ENCODE measurements around the gene FADS2.

Gene FADS2

GRCh38 chr11:61816736-61817455, 11.2 kb upstream of the FADS2 start, which contains the start of gene FADS1:
FADS1 (minus strand) TSS chr11:61817003; CDS start chr11:61816929, 74 bp downstream.
- Histone ChIP-seq H3K4me1 (peaks cover 28% of the 10 kb centered on the region), H3K9me3 (no peaks in the 10 kb centered on the region; the same call in 1 of the 2 replicates), H4K20me1 (peaks cover 10% of the 10 kb centered on the region; the same call in 1 of the 2 replicates), H3K9ac (peak within 1 kb of the TSS; percentile 95), H3K27ac (peak within 1 kb of the TSS; percentile 97), H3K36me3 (peaks cover 26% of the 10 kb centered on the region), H3K4me2 (peak within 1 kb of the TSS; percentile 94), H3K27me3 (no peaks in the 10 kb centered on the region), H3K4me3 (peak within 1 kb of the TSS; percentile 84)
- TF ChIP-seq Cebpa-rat (IDR thresholded peaks at IDR 0.05): peak; percentile 97

GRCh38 chr11:61817471-61818202, 10.5 kb upstream of the FADS2 start:
- H3K36me3 ChIP-seq: peaks cover 18% of the 10 kb centered on the region
- no peaks in the 10 kb centered on the region for H3K27me3 ChIP-seq
- H3K4me2 ChIP-seq: peak overlapping the region; percentile 94
- H3K9ac ChIP-seq: peak overlapping the region; percentile 95
- H3K4me1 ChIP-seq: peaks cover 28% of the 10 kb centered on the region
- no peak for TF ChIP-seq Cebpa-rat (IDR thresholded peaks at IDR 0.05)
- H3K9me3 ChIP-seq: no peaks in the 10 kb centered on the region; the same call in 1 of the 2 replicates
- H4K20me1 ChIP-seq: peaks cover 5% of the 10 kb centered on the region; the same call in 1 of the 2 replicates
- H3K27ac ChIP-seq: peak overlapping the region; percentile 97
- H3K4me3 ChIP-seq: peak overlapping the region; percentile 84

GRCh38 chr11:61820174-61820573, 7.9 kb upstream of the FADS2 start:
- Histone ChIP-seq H3K4me2 (no peak overlapping the region), H3K27me3 (no peaks in the 10 kb centered on the region), H4K20me1 (no peaks in the 10 kb centered on the region), H3K27ac (no peak overlapping the region), H3K36me3 (no peaks in the 10 kb centered on the region), H3K4me3 (no peak overlapping the region), H3K9me3 (no peaks in the 10 kb centered on the region), H3K9ac (no peak overlapping the region), H3K4me1 (peaks cover 17% of the 10 kb centered on the region)
- no peak for TF ChIP-seq Cebpa-rat (IDR thresholded peaks at IDR 0.05)

- Histone ChIP-seq H3K9ac (peak overlapping the region; percentile 97), H3K4me3 (peak overlapping the region; percentile 91), H3K9me3 (no peaks in the 10 kb centered on the region), H3K4me1 (peaks cover 45% of the 10 kb centered on the region), H4K20me1 (peaks cover 31% of the 10 kb centered on the region), H3K4me2 (peak overlapping the region; percentile 99), H3K36me3 (peaks cover 3% of the 10 kb centered on the region), H3K27ac (peak overlapping the region; percentile 99), H3K27me3 (no peaks in the 10 kb centered on the region)
- no peak for TF ChIP-seq Cebpa-rat (IDR thresholded peaks at IDR 0.05)
These were observed 1.1 kb upstream of the FADS2 start for GRCh38 chr11:61826930-61827570.

- Histone ChIP-seq H3K4me2 (peak overlapping the region; percentile 99), H3K9me3 (no peaks in the 10 kb centered on the region), H4K20me1 (peaks cover 42% of the 10 kb centered on the region), H3K27ac (peak overlapping the region; percentile 99), H3K4me1 (peaks cover 57% of the 10 kb centered on the region), H3K36me3 (peaks cover 11% of the 10 kb centered on the region), H3K4me3 (peak overlapping the region; percentile 91), H3K9ac (peak overlapping the region; percentile 97), H3K27me3 (no peaks in the 10 kb centered on the region)
- no peak for TF ChIP-seq Cebpa-rat (IDR thresholded peaks at IDR 0.05)
These were observed 204 bp downstream of the FADS2 start for GRCh38 chr11:61828379-61828628.

GRCh38 chr11:61828629-61829407, 718 bp downstream of the FADS2 start:
- peaks cover 42% of the 10 kb centered on the region for H4K20me1 ChIP-seq
- TF ChIP-seq Cebpa-rat (IDR thresholded peaks at IDR 0.05): no peak
- H3K27ac ChIP-seq: peak overlapping the region; percentile 99
- peaks cover 62% of the 10 kb centered on the region for H3K4me1 ChIP-seq
- peak overlapping the region; percentile 97 for H3K9ac ChIP-seq
- H3K4me2 ChIP-seq: peak overlapping the region; percentile 99
- H3K36me3 ChIP-seq: peaks cover 11% of the 10 kb centered on the region
- no peaks in the 10 kb centered on the region for H3K9me3 ChIP-seq
- no peaks in the 10 kb centered on the region for H3K27me3 ChIP-seq
- H3K4me3 ChIP-seq: peak overlapping the region; percentile 91

- peaks cover 42% of the 10 kb centered on the region for H4K20me1 ChIP-seq
- H3K27me3 ChIP-seq: no peaks in the 10 kb centered on the region
- peaks cover 69% of the 10 kb centered on the region for H3K4me1 ChIP-seq
- no peak for TF ChIP-seq Cebpa-rat (IDR thresholded peaks at IDR 0.05)
- peak overlapping the region; percentile 99 for H3K4me2 ChIP-seq
- H3K36me3 ChIP-seq: peaks cover 11% of the 10 kb centered on the region
- H3K9ac ChIP-seq: peak overlapping the region; percentile 97
- H3K4me3 ChIP-seq: peak overlapping the region; percentile 91
- no peaks in the 10 kb centered on the region for H3K9me3 ChIP-seq
- H3K27ac ChIP-seq: peak overlapping the region; percentile 99
These were observed 1.7 kb downstream of the FADS2 start for GRCh38 chr11:61829806-61830205.

- H3K27me3 ChIP-seq: no peaks in the 10 kb centered on the region
- H3K9ac ChIP-seq: peak overlapping the region; percentile 97
- H3K4me3 ChIP-seq: peak overlapping the region; percentile 91
- no peaks in the 10 kb centered on the region for H3K9me3 ChIP-seq
- H3K27ac ChIP-seq: peak overlapping the region; percentile 99
- TF ChIP-seq Cebpa-rat (IDR thresholded peaks at IDR 0.05): no peak
- H3K4me1 ChIP-seq: peaks cover 75% of the 10 kb centered on the region
- H3K4me2 ChIP-seq: peak overlapping the region; percentile 99
- H4K20me1 ChIP-seq: peaks cover 42% of the 10 kb centered on the region
- peaks cover 11% of the 10 kb centered on the region for H3K36me3 ChIP-seq
These were observed 2.4 kb downstream of the FADS2 start for GRCh38 chr11:61830237-61831105.
